Esophagus squamous epithelium (tissue), 5 donors: ENCODE data around the gene SOCS1. TPM values are rescaled to one million over a fixed set of nuclear protein-coding genes. Genes with fewer than 3 reads are reported as not detected.

ENCODE experiments used
- DNase-seq: peaks from one replicate; lab custom pipeline; 2025; lab: John Stamatoyannopoulos, UW
- H3K27ac ChIP-seq, 4 donors: fragments of 200-600 bp; sonication (generic); one replicate each; pipeline ENCODE4 v1.5.1; 2016 to 2019; ENCODE audit warnings: mild to moderate bottlenecking in 1 of 4
- H3K27me3 ChIP-seq, 4 donors: fragments of 200-600 bp; sonication (generic); 1 replicate in 3 of 4; 2 replicates in 1 of 4; pipeline versions ENCODE4 v1.5.1 to v1.6.0; 2017 to 2021; ENCODE audit warnings: antibody characterized with exemption in 1 of 4
- H3K36me3 ChIP-seq, 3 donors: fragments of 200-600 bp; sonication (generic); one replicate each; pipeline ENCODE4 v1.5.1; 2016 to 2019
- H3K4me1 ChIP-seq, 3 donors: fragments of 200-600 bp; sonication (generic); one replicate each; pipeline ENCODE4 v1.5.1; 2017 to 2019
- H3K4me3 ChIP-seq, 4 donors: fragments of 200-600 bp; sonication (generic); 1 replicate in 3 of 4; 2 replicates in 1 of 4; pipeline ENCODE4 v1.5.1; 2016 to 2019; ENCODE audit warnings: mild to moderate bottlenecking in 2 of 4, moderate library complexity in 1 of 4
- H3K9me3 ChIP-seq, 3 donors: fragments of 200-600 bp; sonication (generic); one replicate each; pipeline ENCODE4 v1.5.1; 2016 to 2019
- POLR2A ChIP-seq, 4 donors: fragments of 450-650 bp; IDR thresholded peaks; one replicate each; pipeline ENCODE4 v1.6.1; 2017; ENCODE audit warnings: antibody characterized with exemption in 4 of 4, mild to moderate bottlenecking in 4 of 4, moderate library complexity in 3 of 4
- WGBS, 2 donors: methylation state at CpG; one replicate each; pipeline ENCODE4 v1.1.5; 2018; 5-methylcytosine and 5-hydroxymethylcytosine counted together
- intact Hi-C: fragments of 100-400 bp; cut with DNase I; formaldehyde crosslinking; loops from one replicate; pipeline ENCODE4 v1.15.0; 2022
- total RNA-seq, 4 donors: library from RNA; depleted of rRNA; stranded (reverse); fragments of >200 nt; gene quantifications; one replicate each; pipeline ENCODE4 v1.1.0, GENCODE V29; 2016
- TF ChIP-seq, protein P1 (sequence below), 6 experiments: fragments of 450-650 bp in 4 of 6; fragments of 200-600 bp in 2 of 6; sonication (generic) in 2 of 6; IDR thresholded peaks; one replicate each; pipeline ENCODE4 v1.5.1; 2016 to 2019; ENCODE audit warnings: antibody characterized with exemption in 6 of 6, mild to moderate bottlenecking in 4 of 6, moderate library complexity in 4 of 6
- donor health status: DM: yes; HTN: yes; CAD: no.

SOCS1 gene
- total RNA-seq, 4 donors from 2014 or later, result 0.42 to 9.3 (median 3.7) TPM

- TF ChIP-seq, protein P1, sequence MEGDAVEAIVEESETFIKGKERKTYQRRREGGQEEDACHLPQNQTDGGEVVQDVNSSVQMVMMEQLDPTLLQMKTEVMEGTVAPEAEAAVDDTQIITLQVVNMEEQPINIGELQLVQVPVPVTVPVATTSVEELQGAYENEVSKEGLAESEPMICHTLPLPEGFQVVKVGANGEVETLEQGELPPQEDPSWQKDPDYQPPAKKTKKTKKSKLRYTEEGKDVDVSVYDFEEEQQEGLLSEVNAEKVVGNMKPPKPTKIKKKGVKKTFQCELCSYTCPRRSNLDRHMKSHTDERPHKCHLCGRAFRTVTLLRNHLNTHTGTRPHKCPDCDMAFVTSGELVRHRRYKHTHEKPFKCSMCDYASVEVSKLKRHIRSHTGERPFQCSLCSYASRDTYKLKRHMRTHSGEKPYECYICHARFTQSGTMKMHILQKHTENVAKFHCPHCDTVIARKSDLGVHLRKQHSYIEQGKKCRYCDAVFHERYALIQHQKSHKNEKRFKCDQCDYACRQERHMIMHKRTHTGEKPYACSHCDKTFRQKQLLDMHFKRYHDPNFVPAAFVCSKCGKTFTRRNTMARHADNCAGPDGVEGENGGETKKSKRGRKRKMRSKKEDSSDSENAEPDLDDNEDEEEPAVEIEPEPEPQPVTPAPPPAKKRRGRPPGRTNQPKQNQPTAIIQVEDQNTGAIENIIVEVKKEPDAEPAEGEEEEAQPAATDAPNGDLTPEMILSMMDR (IDR thresholded peaks at IDR 0.05), result no peak
- no peak for TF ChIP-seq POLR2A (IDR thresholded peaks at IDR 0.05)
- H3K9me3 ChIP-seq, result no peaks in the 10 kb centered on the region
- 61 to 71% methylated on average over 2 to 4 of the region's 4 CpGs for WGBS, 2 donors
- H3K27ac ChIP-seq, result no peak overlapping the region
- no peaks in the 10 kb centered on the region for H3K36me3 ChIP-seq
- DNase-seq, result no peak
- H3K4me1 ChIP-seq, result no peaks in the 10 kb centered on the region
- no peaks in the 10 kb centered on the region for H3K27me3 ChIP-seq
- intact Hi-C loops, result no loop called here
- H3K4me3 ChIP-seq, result no peak overlapping the region
Measured at GRCh38 chr16:11283820-11284248, 27.8 kb upstream of the SOCS1 start.

DNA sequence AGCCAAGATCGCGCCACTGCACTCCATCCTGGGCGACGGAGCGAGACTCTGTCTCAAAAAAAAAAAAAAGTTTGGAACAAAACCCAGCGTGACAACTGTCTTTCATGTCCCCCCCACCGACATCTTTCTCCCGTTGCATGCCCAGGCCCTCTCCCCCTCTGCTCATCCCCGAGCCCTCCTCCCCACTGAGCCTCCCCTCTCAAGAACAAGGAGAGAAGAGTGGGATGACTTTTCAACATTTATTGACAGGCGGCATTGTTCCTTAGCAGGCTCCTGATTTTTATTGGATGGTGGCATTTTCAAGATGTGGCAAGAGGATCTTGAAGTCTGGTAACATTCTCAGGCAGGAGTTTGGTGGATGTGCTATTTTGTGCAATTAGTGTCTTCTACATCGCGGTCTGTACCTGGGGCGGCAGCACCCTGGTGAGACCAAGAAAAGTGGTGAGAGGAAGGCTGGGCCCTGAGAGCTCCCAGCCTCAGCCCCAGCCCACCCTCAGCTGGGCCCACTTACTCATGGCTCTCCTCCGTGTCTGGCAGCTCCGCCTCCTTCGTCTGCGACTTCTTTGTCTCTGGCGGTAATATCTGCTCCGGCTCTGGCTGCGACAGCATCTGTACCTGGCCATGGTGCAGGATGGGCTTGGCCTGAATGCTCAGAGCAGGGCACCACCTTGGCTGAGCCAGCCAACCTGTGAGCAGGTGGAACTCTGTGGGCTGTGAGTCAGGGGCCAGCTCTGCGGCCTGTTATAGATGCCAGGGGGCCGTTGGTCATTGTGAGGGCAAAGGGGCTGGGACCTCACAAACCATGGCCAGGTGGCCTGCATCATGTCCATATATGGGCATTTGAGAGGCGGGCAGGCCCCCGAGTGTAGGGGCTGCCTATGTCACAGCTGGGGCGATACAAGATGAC lies 24.9 kb upstream of the SOCS1 start, which contains the start of gene PRM1:
Gene PRM1, minus strand, starts transcription at position 715 of the 907 bp plus-strand sequence. Its CDS starts 92 bp downstream, at position 623.
- Histone ChIP-seq H3K27ac (no peak within 1 kb of the TSS), H3K27me3 (peaks cover 0 to 6% (median 0%) of the 10 kb centered on the region in 4 donors), H3K9me3 (no peaks in the 10 kb centered on the region), H3K36me3 (no peaks in the 10 kb centered on the region), H3K4me1 (no peaks in the 10 kb centered on the region), H3K4me3 (no peak within 1 kb of the TSS)
- TF ChIP-seq POLR2A (IDR thresholded peaks at IDR 0.05), result no peak
- TF ChIP-seq, protein P1 (IDR thresholded peaks at IDR 0.05), result no peak
- DNase-seq, result no peak
- intact Hi-C loops, result no loop called here
- WGBS, 2 donors, result 83 to 88% methylated on average over 16 to 21 of the region's 25 CpGs

DNA sequence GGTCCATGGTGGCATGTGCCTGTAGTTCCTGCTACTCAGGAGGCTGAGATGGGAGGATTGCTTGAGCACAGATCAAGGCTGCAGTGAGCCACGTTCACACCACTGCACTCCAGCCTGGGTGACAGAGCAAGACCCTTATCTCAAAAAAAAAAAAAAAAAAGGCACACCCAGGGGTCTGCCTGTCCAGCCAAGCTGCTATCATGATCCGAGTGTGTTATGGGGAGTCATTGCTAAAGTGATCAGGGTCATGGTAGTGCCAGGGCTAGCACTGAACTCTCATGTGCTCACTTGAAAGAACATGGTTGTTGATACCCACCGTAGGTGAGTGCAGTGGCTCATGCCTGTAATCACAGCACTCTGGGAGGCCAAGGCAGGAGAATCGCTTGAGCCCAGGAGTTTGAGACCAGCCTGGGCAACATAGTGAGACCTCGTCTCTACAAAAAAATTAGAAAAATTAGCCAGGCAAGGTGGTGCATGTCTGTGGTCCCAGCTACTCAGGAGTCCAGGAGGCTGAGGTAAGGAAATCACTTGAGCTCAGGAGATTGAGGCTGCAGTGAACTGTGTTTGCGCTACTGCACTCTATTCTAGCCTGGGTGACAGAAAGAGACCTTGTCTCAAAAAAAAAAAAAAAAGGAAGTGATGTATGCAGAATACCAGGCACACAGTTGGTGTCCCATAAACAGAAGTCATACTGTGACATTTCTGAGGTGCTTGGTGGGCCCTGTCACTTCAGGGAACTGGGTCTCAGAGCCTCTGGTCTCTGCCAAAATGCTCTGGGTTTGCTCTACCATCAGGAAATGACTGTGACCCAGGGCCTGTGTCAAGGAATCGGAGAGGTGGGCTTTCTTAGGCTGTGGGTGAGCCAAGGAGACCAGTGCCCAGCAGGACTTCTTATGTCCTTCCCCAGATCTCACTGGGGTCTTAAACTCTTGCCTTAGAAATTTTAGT lies 23.0 kb upstream of the SOCS1 start:
- Histone ChIP-seq H3K27me3 (peaks cover 0 to 8% (median 0%) of the 10 kb centered on the region in 4 donors), H3K36me3 (no peaks in the 10 kb centered on the region), H3K4me1 (no peaks in the 10 kb centered on the region), H3K4me3 (no peak overlapping the region), H3K9me3 (no peaks in the 10 kb centered on the region), H3K27ac (no peak overlapping the region)
- WGBS, 2 donors, result 73 to 92% methylated on average over 7 of the region's 7 CpGs
- DNase-seq, result no peak
- no peak for TF ChIP-seq POLR2A (IDR thresholded peaks at IDR 0.05)
- TF ChIP-seq, protein P1 (IDR thresholded peaks at IDR 0.05), result no peak
- intact Hi-C loops, result no loop called here

DNA sequence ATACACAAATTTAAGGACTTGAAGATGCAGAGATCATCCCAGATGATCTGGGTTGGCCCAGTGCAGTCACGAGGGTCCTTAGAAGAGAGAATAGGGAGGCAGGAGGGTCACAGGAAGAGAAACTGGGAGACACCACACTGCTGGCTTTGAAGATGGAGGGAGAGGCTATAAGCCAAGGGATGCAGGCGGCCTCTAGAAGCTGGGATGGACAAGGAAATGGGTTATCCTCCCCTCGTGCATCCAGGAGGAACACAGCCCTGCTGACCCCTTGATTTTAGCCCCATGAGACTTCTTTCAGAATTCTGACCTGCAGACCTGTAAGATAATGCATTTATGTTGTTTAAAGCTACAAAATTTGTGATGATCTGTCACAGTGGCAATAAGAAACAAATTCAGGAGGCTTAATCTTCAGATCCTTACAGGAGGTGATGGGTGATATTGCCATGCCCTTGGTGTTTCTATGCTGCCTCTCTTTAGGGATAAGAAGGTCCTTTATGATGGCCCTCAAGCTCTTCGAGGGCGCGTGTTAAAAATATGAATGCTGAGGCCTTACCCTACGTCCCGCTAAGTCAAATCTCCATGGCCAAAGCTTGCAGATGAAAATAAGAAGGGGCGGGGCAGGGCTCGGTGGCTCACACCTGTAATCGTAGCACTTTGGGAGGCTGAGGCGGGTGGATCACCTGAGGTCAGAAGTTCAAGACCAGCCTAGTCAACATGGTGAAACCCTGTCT lies 21.8 kb upstream of the SOCS1 start:
- H3K4me1 ChIP-seq, result peaks cover 0 to 3% (median 0%) of the 10 kb centered on the region in 3 donors
- TF ChIP-seq, protein P1 (IDR thresholded peaks at IDR 0.05), result no peak
- TF ChIP-seq POLR2A (IDR thresholded peaks at IDR 0.05), result no peak
- no peaks in the 10 kb centered on the region for H3K36me3 ChIP-seq
- H3K9me3 ChIP-seq, result no peaks in the 10 kb centered on the region
- H3K4me3 ChIP-seq, result no peak overlapping the region
- peaks cover 0 to 8% (median 0%) of the 10 kb centered on the region in 4 donors for H3K27me3 ChIP-seq
- 86 to 92% methylated on average over 4 to 12 of the region's 12 CpGs for WGBS, 2 donors
- no peak overlapping the region for H3K27ac ChIP-seq
- no peak for DNase-seq
- intact Hi-C loops, result no loop called here
